Glutamatergic neuron (in vitro differentiated cells): Measurements from ENCODE around the gene LRP6. TPM values are rescaled to one million over a fixed set of nuclear protein-coding genes. Genes with fewer than 3 reads are reported as not detected.
"Not testable (repeated sequence)": the region's sequence is repeated elsewhere in the genome, so short reads cannot be mapped to it uniquely, and the experiment has no call there.

Experiments used
- DNase-seq: peaks from one replicate; pipeline ENCODE4 v3.0.0; 2022
- H3K27ac Mint-ChIP-seq: one replicate; pipeline ENCODE4 v1.8.0; 2020; ENCODE audit warnings: mild to moderate bottlenecking, mixed read lengths, inconsistent platforms; ENCODE audit not compliant: unreplicated experiment
- H3K27me3 Mint-ChIP-seq: one replicate; pipeline ENCODE4 v1.8.0; 2020; ENCODE audit warnings: mild to moderate bottlenecking, moderate library complexity, mixed read lengths, inconsistent platforms; ENCODE audit not compliant: unreplicated experiment
- H3K36me3 Mint-ChIP-seq: one replicate; pipeline ENCODE4 v1.8.0; 2020; ENCODE audit warnings: mild to moderate bottlenecking, mixed read lengths, inconsistent platforms; ENCODE audit not compliant: unreplicated experiment
- H3K4me1 Mint-ChIP-seq: one replicate; pipeline ENCODE4 v1.8.0; 2020; ENCODE audit warnings: mild to moderate bottlenecking, low read depth, mixed read lengths, inconsistent platforms; ENCODE audit not compliant: unreplicated experiment
- H3K4me3 Mint-ChIP-seq: one replicate; pipeline ENCODE4 v1.8.0; 2020; ENCODE audit warnings: mild to moderate bottlenecking, mixed read lengths, inconsistent platforms; ENCODE audit not compliant: unreplicated experiment
- H3K9me3 Mint-ChIP-seq: one replicate; pipeline ENCODE4 v1.8.0; 2020; ENCODE audit warnings: mild to moderate bottlenecking, moderate library complexity, mixed read lengths, inconsistent platforms; ENCODE audit not compliant: unreplicated experiment
- total RNA-seq: library from RNA; stranded (reverse); fragmentation: NEBNext Ultra II Directional; extraction: Animal tissue kit (Norgen Biotek cat#: 25700); gene quantifications from one replicate; pipeline ENCODE4 v1.2.1, GENCODE V29; 2021; ENCODE audit not compliant: unreplicated experiment
- TF ChIP-seq, protein P1 (sequence below): fragments of 200-600 bp; sonication (generic); IDR thresholded peaks from one replicate; pipeline ENCODE4 v1.5.0; 2021; ENCODE audit not compliant: partially characterized antibody, unreplicated experiment

LRP6 gene
- total RNA-seq, 1 donor from 2014 or later, result 48.3 TPM

DNA sequence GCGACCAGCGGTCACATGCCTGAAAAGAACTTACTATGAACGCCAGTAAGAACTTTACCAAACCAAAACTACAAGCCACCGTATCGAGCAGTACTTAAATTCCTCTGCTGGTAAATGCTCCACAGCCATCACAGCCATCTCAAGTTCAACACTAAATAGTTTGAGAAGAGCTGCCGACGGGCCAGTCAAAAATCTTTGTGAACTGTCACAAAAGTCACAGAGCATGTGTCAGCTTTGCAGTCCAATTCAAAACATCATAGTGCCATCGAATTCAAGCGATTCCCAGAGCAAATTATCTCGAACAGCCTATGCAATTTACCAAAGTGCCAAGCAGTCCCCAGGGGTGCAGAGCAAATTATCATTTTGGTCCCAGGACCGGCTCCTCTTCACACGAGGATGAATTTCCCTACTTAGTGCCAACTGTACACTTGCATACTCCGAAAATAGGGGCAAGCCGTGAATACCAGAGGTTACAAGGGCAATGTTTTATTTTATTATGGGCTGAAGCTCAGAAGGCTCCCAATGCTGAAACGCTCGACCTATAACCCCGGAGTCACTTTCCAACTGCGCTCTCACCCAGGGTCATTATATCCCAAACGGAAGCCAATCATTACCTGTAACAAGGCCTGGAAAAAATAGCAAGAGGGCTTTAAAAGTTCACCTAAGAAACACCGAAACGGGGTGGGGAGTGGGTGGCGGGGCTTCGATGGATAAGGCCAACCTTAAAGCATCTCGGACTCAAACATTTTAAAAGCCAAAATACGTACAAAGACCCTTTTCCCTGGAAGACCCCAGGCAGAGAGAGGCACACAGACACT lies 1.1 kb downstream of the LRP6 start:
- Mint-ChIP-seq H3K4me3 (peak overlapping the region; percentile 93), H3K4me1 (peaks cover 12% of the 10 kb centered on the region), H3K27ac (peak overlapping the region; percentile 90), H3K27me3 (peaks cover 5% of the 10 kb centered on the region), H3K36me3 (peaks cover 3% of the 10 kb centered on the region), H3K9me3 (peaks cover 11% of the 10 kb centered on the region)
- DNase-seq, result peak; percentile 29
- TF ChIP-seq, protein P1, sequence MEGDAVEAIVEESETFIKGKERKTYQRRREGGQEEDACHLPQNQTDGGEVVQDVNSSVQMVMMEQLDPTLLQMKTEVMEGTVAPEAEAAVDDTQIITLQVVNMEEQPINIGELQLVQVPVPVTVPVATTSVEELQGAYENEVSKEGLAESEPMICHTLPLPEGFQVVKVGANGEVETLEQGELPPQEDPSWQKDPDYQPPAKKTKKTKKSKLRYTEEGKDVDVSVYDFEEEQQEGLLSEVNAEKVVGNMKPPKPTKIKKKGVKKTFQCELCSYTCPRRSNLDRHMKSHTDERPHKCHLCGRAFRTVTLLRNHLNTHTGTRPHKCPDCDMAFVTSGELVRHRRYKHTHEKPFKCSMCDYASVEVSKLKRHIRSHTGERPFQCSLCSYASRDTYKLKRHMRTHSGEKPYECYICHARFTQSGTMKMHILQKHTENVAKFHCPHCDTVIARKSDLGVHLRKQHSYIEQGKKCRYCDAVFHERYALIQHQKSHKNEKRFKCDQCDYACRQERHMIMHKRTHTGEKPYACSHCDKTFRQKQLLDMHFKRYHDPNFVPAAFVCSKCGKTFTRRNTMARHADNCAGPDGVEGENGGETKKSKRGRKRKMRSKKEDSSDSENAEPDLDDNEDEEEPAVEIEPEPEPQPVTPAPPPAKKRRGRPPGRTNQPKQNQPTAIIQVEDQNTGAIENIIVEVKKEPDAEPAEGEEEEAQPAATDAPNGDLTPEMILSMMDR, result no peak

DNA sequence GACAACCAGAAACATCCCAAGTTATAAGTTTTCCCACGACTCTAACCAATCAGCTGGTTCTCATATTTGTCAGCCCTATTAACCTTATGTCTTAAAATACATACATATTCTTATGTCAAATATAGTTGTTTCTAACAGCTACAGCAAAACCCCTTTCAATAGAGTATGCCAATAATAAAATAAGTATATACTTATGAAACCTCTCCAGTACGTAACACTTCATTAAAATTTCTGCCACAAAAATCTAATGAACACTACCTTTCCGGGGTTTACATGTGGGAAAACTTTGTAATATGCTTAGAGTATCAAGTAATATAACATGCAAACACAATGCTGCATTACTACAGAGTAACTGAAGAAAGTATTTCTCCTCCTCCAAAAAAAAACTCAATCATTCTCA lies 1.8 kb downstream of the LRP6 start:
- H3K27ac Mint-ChIP-seq, result peak overlapping the region; percentile 90
- peaks cover 12% of the 10 kb centered on the region for H3K4me1 Mint-ChIP-seq
- H3K36me3 Mint-ChIP-seq, result peaks cover 3% of the 10 kb centered on the region
- H3K27me3 Mint-ChIP-seq, result peaks cover 5% of the 10 kb centered on the region
- peaks cover 11% of the 10 kb centered on the region for H3K9me3 Mint-ChIP-seq
- H3K4me3 Mint-ChIP-seq, result peak overlapping the region; percentile 93
- TF ChIP-seq, protein P1, result no peak
- no peak for DNase-seq

DNA sequence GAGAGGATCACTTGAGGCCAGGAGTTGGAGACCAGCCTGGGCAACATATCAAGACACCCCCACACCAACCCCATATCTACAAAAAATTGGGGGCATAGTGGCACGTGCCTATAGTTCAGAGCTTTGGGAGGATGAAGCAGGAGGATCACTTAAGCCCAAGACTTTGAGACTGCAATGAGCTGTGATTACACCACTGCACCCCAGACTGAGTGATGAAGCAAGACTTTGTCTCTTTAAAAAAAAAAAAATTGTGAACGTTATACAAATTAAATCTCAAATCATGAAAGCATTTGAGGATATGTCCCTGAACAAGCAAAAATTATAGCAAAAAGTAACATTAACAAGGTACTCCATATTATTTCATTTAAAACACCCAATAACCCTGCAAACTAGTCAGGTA lies 2.9 kb downstream of the LRP6 start:
- TF ChIP-seq, protein P1, result no peak
- Mint-ChIP-seq H3K27ac (no peak overlapping the region), H3K9me3 (peaks cover 11% of the 10 kb centered on the region), H3K36me3 (peaks cover 3% of the 10 kb centered on the region), H3K4me3 (peak overlapping the region; percentile 38), H3K27me3 (peaks cover 5% of the 10 kb centered on the region), H3K4me1 (peaks cover 12% of the 10 kb centered on the region)
- DNase-seq, result no peak

DNA sequence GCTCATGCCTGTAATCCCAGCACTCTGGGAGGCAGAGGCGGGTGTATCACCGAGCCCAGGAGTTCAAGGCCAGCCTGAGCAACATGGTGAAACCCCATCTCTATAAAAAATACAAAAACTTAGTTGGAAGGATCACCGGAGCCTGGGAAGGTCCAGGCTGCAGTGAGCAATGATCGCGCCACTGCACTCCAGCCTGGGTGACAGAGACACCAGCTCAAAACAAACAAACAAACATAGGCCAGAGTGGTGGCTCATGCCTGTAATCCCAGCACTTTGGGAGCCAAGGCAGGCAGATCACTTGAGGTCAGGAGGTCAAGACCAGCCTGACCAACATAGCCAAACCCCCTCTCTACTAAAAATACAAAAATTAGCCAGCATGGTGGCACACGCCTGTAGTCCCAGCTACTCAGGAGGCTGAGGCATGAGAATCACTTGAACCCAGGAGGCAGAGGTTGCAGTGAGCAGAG lies 10.5 kb downstream of the LRP6 start:
- H3K27ac Mint-ChIP-seq, H3K27me3 Mint-ChIP-seq, H3K36me3 Mint-ChIP-seq, H3K4me1 Mint-ChIP-seq, H3K9me3 Mint-ChIP-seq, H3K4me3 Mint-ChIP-seq, DNase-seq: not testable (repeated sequence)

DNA sequence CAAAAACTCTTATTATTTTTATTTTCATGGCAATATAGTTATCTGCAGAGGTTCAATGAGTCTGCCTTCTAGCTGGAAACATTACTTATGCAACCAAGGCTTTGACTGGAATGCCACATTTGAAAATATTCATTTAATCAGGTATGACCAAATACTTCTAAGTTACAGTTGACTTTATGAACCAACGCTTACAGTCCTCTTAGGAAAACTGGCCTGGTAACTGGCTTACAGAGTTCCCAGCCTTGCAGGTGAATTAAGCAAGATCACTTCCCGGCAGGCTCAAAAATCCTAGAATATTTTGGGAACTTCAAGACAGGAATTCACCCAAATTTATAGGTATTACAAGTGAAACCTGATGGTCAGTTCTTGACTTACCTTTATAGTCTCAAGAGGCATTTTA lies 12.3 kb downstream of the LRP6 start:
- DNase-seq, result no peak
- Mint-ChIP-seq H3K9me3 (no peaks in the 10 kb centered on the region), H3K4me1 (peaks cover 6% of the 10 kb centered on the region), H3K4me3 (no peak overlapping the region), H3K27me3 (peaks cover 2% of the 10 kb centered on the region), H3K36me3 (no peaks in the 10 kb centered on the region), H3K27ac (no peak overlapping the region)
- TF ChIP-seq, protein P1, result no peak
